B cell (primary cell): ENCODE data around the gene BACH2.

Experiments
- EZH2 ChIP-seq: IDR thresholded peaks from 2 replicates; pipeline ENCODE4 v1.6.1; 2012; ENCODE audit warnings: borderline replicate concordance, low read depth, mild to moderate bottlenecking, moderate library complexity, low read length; ENCODE audit not compliant: insufficient read depth, poor library complexity, severe bottlenecking
- TF ChIP-seq, protein P1 (sequence below): fragments of 200-600 bp; IDR thresholded peaks from one replicate; pipeline ENCODE4 v1.8.0; 2022; ENCODE audit warnings: antibody characterized with exemption, mild to moderate bottlenecking

DNA sequence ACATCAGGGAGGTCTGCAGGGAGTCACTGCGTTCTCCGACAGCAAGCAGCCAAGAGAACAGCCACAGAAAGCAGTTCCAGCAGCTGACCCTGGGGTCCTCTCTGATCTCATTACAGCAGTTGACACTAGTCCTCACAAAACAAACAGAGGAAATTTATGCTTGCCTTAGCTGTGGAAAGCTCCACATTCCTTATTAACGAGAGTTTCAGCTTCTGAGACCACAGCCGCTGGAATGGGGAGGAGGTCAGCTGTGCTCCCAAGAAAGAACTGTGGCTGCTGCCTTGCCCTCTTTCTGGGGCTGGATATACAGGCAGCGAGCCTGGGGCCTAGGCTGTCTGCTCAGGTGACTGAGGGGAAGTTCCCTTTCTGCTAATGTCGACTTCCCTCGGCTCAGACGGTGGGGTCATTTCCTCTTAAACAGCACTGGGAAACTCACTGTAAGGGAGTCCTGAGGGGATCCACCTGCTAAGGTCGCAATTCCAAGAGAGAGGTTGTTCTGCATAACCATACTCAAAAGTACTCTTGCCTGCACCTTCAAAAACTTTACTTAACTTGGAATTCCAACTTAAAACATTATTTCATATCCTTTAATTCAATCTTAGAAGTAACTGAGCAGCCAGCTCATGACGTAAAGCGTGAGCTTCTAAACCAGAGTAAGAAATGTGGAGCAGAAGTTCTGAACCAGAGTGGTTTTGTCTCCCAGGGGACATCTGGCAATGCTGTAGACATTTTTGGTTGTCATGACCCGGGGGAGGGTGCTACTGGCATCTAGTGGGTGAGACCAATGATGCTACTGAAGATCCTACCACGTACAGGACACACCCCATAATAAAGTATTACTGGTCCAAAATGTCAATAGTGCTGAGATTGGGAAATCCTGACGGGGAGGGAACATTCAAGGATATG lies 80.3 kb downstream of the BACH2 start:
- TF ChIP-seq, protein P1, sequence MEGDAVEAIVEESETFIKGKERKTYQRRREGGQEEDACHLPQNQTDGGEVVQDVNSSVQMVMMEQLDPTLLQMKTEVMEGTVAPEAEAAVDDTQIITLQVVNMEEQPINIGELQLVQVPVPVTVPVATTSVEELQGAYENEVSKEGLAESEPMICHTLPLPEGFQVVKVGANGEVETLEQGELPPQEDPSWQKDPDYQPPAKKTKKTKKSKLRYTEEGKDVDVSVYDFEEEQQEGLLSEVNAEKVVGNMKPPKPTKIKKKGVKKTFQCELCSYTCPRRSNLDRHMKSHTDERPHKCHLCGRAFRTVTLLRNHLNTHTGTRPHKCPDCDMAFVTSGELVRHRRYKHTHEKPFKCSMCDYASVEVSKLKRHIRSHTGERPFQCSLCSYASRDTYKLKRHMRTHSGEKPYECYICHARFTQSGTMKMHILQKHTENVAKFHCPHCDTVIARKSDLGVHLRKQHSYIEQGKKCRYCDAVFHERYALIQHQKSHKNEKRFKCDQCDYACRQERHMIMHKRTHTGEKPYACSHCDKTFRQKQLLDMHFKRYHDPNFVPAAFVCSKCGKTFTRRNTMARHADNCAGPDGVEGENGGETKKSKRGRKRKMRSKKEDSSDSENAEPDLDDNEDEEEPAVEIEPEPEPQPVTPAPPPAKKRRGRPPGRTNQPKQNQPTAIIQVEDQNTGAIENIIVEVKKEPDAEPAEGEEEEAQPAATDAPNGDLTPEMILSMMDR: peak; percentile 63
- no peak for TF ChIP-seq EZH2
